OCI-LY1 (cell line): ENCODE data around the gene ZNF827.

Experiments used
- H2AFZ ChIP-seq: fragments of 200-600 bp; sonication (generic), shearing (Covaris generic); 2 replicates; pipeline ENCODE4 v1.6.0; 2014; ENCODE audit warnings: antibody characterized with exemption, mild to moderate bottlenecking, low read length
- H3F3A ChIP-seq: fragments of 200-600 bp; sonication (generic), shearing (Covaris generic); 2 replicates; pipeline ENCODE4 v1.6.0; 2014; ENCODE audit warnings: mild to moderate bottlenecking, antibody characterized with exemption, low read length, moderate library complexity; ENCODE audit not compliant: insufficient read depth
- H3K27ac ChIP-seq: fragments of 200-600 bp; sonication (generic); 2 replicates; pipeline ENCODE4 v1.5.1; 2014; ENCODE audit warnings: low read length, mixed run types, mild to moderate bottlenecking, low read depth; ENCODE audit not compliant: poor library complexity, severe bottlenecking
- H3K27me3 ChIP-seq: fragments of 200-600 bp; sonication (generic); 2 replicates; pipeline ENCODE4 v1.6.0; 2014; ENCODE audit warnings: antibody characterized with exemption, mild to moderate bottlenecking, low read length, moderate library complexity; ENCODE audit not compliant: insufficient read depth
- H3K36me3 ChIP-seq: fragments of 200-600 bp; sonication (generic); 2 replicates; pipeline ENCODE4 v1.6.1; 2014; ENCODE audit warnings: mild to moderate bottlenecking, antibody characterized with exemption, low read length, moderate library complexity, mixed read lengths; ENCODE audit not compliant: insufficient read depth
- H3K4me1 ChIP-seq: fragments of 200-600 bp; sonication (generic); 2 replicates; pipeline ENCODE4 v1.5.1; 2014; ENCODE audit warnings: mild to moderate bottlenecking, low read length, moderate library complexity; ENCODE audit not compliant: insufficient read depth, severe bottlenecking
- H3K4me2 ChIP-seq: fragments of 200-600 bp; sonication (generic), shearing (Covaris generic); 2 replicates; pipeline ENCODE4 v1.6.1; 2014; ENCODE audit warnings: low read length
- H3K4me3 ChIP-seq: fragments of 200-600 bp; sonication (generic); 2 replicates; pipeline ENCODE4 v1.5.1; 2014; ENCODE audit warnings: low read length, low read depth, mild to moderate bottlenecking, mixed read lengths; ENCODE audit not compliant: poor library complexity, severe bottlenecking
- H3K79me2 ChIP-seq: fragments of 200-600 bp; shearing (Covaris generic); 2 replicates; pipeline ENCODE4 v1.6.1; 2016; ENCODE audit warnings: mixed run types, low read length, mixed read lengths; ENCODE audit not compliant: insufficient read depth
- H3K9ac ChIP-seq: fragments of 200-600 bp; sonication (generic), shearing (Covaris generic); 2 replicates; pipeline ENCODE4 v1.6.1; 2014; ENCODE audit warnings: mild to moderate bottlenecking, low read length, mixed read lengths
- H3K9me2 ChIP-seq: fragments of 200-600 bp; sonication (generic), shearing (Covaris generic); 2 replicates; pipeline ENCODE4 v1.6.1; 2014; ENCODE audit warnings: low read depth, mild to moderate bottlenecking, low read length, mixed read lengths
- H3K9me3 ChIP-seq: fragments of 200-600 bp; shearing (Covaris generic); 2 replicates; pipeline ENCODE4 v1.6.1; 2014; ENCODE audit warnings: low read length, mixed read lengths
- H4K20me1 ChIP-seq: fragments of 200-600 bp; sonication (generic), shearing (Covaris generic); 2 replicates; pipeline ENCODE4 v1.6.0; 2016; ENCODE audit warnings: mild to moderate bottlenecking, low read length; ENCODE audit not compliant: insufficient read depth
- EZH2 ChIP-seq: fragments of 200-600 bp; sonication (generic), shearing (Covaris generic); IDR thresholded peaks from 2 replicates; pipeline ENCODE4 v1.8.0; 2017; ENCODE audit warnings: borderline replicate concordance, mixed run types, mild to moderate bottlenecking, antibody characterized with exemption, low read length, moderate library complexity, mixed read lengths
- TF ChIP-seq, protein P1 (sequence below): fragments of 200-600 bp; sonication (generic), shearing (Covaris generic); IDR thresholded peaks from 2 replicates; pipeline ENCODE4 v1.5.1; 2017; ENCODE audit warnings: mild to moderate bottlenecking, antibody characterized with exemption, low read length, moderate library complexity, mixed read lengths

ZNF827 gene

DNA sequence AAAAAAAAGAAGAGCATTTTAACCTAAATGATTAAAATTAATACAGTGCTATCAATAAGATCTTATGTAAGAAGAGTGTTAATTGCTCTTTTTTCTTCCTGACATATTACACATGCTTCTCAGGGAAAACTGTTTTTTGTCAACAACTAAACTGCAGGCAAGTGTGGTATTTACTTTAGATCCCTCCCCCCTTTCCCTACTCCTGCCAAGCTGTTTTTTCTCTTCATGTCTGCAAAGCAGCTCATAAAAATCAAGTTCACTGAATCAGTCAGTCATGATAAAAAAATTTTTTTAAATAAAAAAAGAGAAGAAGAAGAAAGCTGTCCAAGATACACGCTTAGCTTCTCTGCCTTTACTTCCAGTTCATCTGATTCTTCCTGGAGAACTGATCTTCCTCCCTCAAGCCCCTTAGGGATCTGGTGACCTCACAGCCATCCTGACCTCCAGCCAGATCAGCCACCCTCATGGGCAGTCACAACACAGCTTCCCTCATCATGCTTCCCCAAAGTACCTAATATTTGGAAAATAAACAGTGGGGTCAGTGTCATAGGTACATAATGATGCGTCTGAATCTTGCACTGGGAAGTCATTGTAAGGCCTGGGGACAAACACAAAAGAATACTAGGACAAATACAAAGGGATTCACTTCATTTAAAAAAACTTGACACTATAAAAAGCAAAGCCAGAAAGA lies 87.0 kb downstream of the ZNF827 start:
- TF ChIP-seq EZH2 = no peak
- TF ChIP-seq, protein P1, sequence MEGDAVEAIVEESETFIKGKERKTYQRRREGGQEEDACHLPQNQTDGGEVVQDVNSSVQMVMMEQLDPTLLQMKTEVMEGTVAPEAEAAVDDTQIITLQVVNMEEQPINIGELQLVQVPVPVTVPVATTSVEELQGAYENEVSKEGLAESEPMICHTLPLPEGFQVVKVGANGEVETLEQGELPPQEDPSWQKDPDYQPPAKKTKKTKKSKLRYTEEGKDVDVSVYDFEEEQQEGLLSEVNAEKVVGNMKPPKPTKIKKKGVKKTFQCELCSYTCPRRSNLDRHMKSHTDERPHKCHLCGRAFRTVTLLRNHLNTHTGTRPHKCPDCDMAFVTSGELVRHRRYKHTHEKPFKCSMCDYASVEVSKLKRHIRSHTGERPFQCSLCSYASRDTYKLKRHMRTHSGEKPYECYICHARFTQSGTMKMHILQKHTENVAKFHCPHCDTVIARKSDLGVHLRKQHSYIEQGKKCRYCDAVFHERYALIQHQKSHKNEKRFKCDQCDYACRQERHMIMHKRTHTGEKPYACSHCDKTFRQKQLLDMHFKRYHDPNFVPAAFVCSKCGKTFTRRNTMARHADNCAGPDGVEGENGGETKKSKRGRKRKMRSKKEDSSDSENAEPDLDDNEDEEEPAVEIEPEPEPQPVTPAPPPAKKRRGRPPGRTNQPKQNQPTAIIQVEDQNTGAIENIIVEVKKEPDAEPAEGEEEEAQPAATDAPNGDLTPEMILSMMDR = no peak
- no peaks in the 10 kb centered on the region for H4K20me1 ChIP-seq
- H3K4me2 ChIP-seq = no peak overlapping the region

DNA sequence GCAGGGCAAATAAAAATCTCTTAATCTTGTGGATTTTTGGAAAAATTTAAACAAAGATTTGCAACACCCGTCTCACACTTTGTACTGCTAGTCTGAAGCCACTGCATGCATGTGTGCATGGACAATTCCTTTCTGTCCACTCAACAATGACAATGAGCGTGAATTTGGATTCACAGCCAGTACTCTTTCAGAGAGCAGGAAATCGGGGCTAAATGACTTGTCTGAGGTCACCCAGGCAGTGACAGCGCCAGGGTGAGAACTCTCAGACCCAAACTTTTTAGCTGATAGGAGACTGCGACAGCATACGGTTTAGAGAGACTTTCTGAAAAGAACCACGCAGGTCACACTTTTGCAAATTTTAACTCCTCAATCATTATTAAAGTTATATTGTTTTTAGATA lies 90.9 kb downstream of the ZNF827 start:
- Histone ChIP-seq H3K4me3 (no peak overlapping the region), H3K79me2 (no peaks in the 10 kb centered on the region), H2AFZ (no peak overlapping the region), H4K20me1 (no peaks in the 10 kb centered on the region), H3K9me3 (no peaks in the 10 kb centered on the region), H3K27me3 (no peaks in the 10 kb centered on the region), H3K36me3 (peaks cover 42% of the 10 kb centered on the region; the same call in 1 of the 2 replicates), H3K4me1 (no peaks in the 10 kb centered on the region), H3F3A (0 out of 2 replicates have a peak, but pooled peaks cover 4% of the 10 kb centered on the region), H3K27ac (no peak overlapping the region), H3K9me2 (no peaks in the 10 kb centered on the region), H3K4me2 (no peak overlapping the region), H3K9ac (no peak overlapping the region)
- TF ChIP-seq, protein P1 = no peak
- no peak for TF ChIP-seq EZH2

More for the DNA sequence above, 87.0 kb downstream of the ZNF827 start:
- Histone ChIP-seq H3K9me2 (no peaks in the 10 kb centered on the region), H3K79me2 (no peaks in the 10 kb centered on the region), H3K36me3 (peaks cover 20% of the 10 kb centered on the region; the same call in 1 of the 2 replicates), H3F3A (0 out of 2 replicates have a peak, but pooled peaks cover 4% of the 10 kb centered on the region), H3K4me3 (no peak overlapping the region), H2AFZ (no peak overlapping the region), H3K27ac (no peak overlapping the region), H3K4me1 (no peaks in the 10 kb centered on the region), H3K9me3 (no peaks in the 10 kb centered on the region), H3K27me3 (no peaks in the 10 kb centered on the region), H3K9ac (no peak overlapping the region)

DNA sequence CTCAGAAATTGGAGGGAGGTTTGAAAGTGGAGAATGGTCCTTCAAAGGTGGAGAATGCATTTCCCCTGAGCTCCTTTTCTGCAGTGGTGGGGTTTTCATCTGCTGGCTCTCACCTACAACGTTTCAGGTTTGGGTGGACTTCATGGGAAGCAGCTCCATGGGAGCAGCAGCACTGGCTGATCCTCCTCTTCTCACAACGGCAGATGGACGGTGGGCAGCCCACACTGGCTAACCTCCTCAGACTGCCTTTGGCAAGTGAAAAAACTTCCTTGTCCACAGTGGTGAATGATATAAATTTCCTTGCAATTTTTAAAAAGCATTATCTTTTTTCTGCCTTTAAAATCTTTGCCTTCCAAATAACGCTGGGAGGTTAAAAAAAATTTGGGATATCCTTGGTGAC lies 93.5 kb downstream of the ZNF827 start:
- Histone ChIP-seq H4K20me1 (no peaks in the 10 kb centered on the region), H3F3A (0 out of 2 replicates have a peak, but pooled peaks cover 4% of the 10 kb centered on the region), H3K36me3 (peaks cover 60% of the 10 kb centered on the region; the same call in 1 of the 2 replicates), H3K9me3 (no peaks in the 10 kb centered on the region), H3K27me3 (no peaks in the 10 kb centered on the region), H3K4me1 (no peaks in the 10 kb centered on the region), H3K79me2 (no peaks in the 10 kb centered on the region), H2AFZ (no peak overlapping the region), H3K9ac (no peak overlapping the region), H3K27ac (no peak overlapping the region), H3K4me3 (no peak overlapping the region), H3K4me2 (no peak overlapping the region), H3K9me2 (no peaks in the 10 kb centered on the region)
- TF ChIP-seq, protein P1 = no peak
- TF ChIP-seq EZH2 = no peak
